Mesenchymal stem cell (in vitro differentiated cells and primary cell): ENCODE data around the gene SH3BGRL3.
"Not testable (repeated sequence)": the region's sequence is repeated elsewhere in the genome, so short reads cannot be mapped to it uniquely, and the experiment has no call there.

Experiments
- DNase-seq: peaks from one replicate; pipeline ENCODE4 v3.0.0-alpha.2; 2013
- H2AFZ ChIP-seq: one replicate; pipeline ENCODE4 v1.6.1; 2013; ENCODE audit warnings: low read depth, mild to moderate bottlenecking, control low read depth, inconsistent platforms, low read length, moderate library complexity
- H2AK5ac ChIP-seq: 2 replicates; pipeline ENCODE4 v1.6.1; 2013; ENCODE audit warnings: low read length, moderate library complexity, mild to moderate bottlenecking, inconsistent platforms; ENCODE audit not compliant: severe bottlenecking
- H2BK120ac ChIP-seq: one replicate; pipeline ENCODE4 v1.6.1; 2013; ENCODE audit warnings: low read depth, mild to moderate bottlenecking, inconsistent platforms, low read length, moderate library complexity
- H2BK12ac ChIP-seq, 2 experiments: one replicate each; pipeline ENCODE4 v1.6.1; 2013; ENCODE audit warnings: inconsistent platforms in 2 of 2, low read length in 2 of 2, mild to moderate bottlenecking in 2 of 2, moderate library complexity in 2 of 2, control low read depth in 1 of 2
- H2BK15ac ChIP-seq: one replicate; pipeline ENCODE4 v1.6.1; 2013; ENCODE audit warnings: mild to moderate bottlenecking, low read depth, inconsistent platforms; ENCODE audit not compliant: poor library complexity, severe bottlenecking
- H2BK5ac ChIP-seq: 2 replicates; pipeline ENCODE4 v1.6.1; 2013; ENCODE audit warnings: low read depth, mild to moderate bottlenecking, low read length, control low read depth, inconsistent platforms; ENCODE audit not compliant: poor library complexity, severe bottlenecking
- H3K14ac ChIP-seq, 2 experiments: one replicate each; pipeline ENCODE4 v1.6.1; 2013; ENCODE audit warnings: inconsistent platforms in 2 of 2, low read length in 2 of 2, control low read depth in 1 of 2, mild to moderate bottlenecking in 1 of 2, moderate library complexity in 1 of 2
- H3K18ac ChIP-seq, 2 experiments: one replicate each; pipeline ENCODE4 v1.6.1; 2013; ENCODE audit warnings: inconsistent platforms in 2 of 2, low read length in 2 of 2, control low read depth in 1 of 2, low read depth in 1 of 2, mild to moderate bottlenecking in 1 of 2
- H3K23ac ChIP-seq, 2 experiments: one replicate each; pipeline ENCODE4 v1.6.1; 2013; ENCODE audit warnings: inconsistent platforms in 2 of 2, low read length in 2 of 2, mild to moderate bottlenecking in 2 of 2, moderate library complexity in 2 of 2, control low read depth in 1 of 2
- H3K27ac ChIP-seq: 2 replicates; pipeline ENCODE4 v1.5.1; 2013; ENCODE audit warnings: mild to moderate bottlenecking, moderate library complexity, low read length, control low read depth, inconsistent platforms; ENCODE audit not compliant: poor library complexity, severe bottlenecking
- H3K27me3 ChIP-seq, 2 experiments: 2 replicates each; pipeline versions ENCODE4 v1.6.1 to v1.7.0; 2013; ENCODE audit warnings: low read length in 2 of 2, mild to moderate bottlenecking in 2 of 2, moderate library complexity in 2 of 2, control low read depth in 1 of 2, inconsistent platforms in 1 of 2; ENCODE audit not compliant: control insufficient read depth in 1 of 2, insufficient read depth in 1 of 2
- H3K36me3 ChIP-seq, 2 experiments: 2 replicates each; pipeline versions ENCODE4 v1.6.1 to v1.7.0; 2013; ENCODE audit warnings: low read length in 2 of 2, control low read depth in 1 of 2, inconsistent platforms in 1 of 2, low read depth in 1 of 2, mild to moderate bottlenecking in 1 of 2; ENCODE audit not compliant: insufficient read depth in 2 of 2, control insufficient read depth in 1 of 2
- H3K4ac ChIP-seq, 2 experiments: one replicate each; pipeline ENCODE4 v1.6.1; 2013; ENCODE audit warnings: inconsistent platforms in 2 of 2, low read length in 2 of 2, mild to moderate bottlenecking in 2 of 2, moderate library complexity in 2 of 2, control low read depth in 1 of 2, low read depth in 1 of 2
- H3K4me1 ChIP-seq: 2 replicates; pipeline ENCODE4 v1.6.1; 2013; ENCODE audit warnings: low read depth, low read length, control low read depth; ENCODE audit not compliant: control insufficient read depth, insufficient read depth
- H3K4me2 ChIP-seq: 2 replicates; pipeline ENCODE4 v1.6.1; 2013; ENCODE audit warnings: low read length, mild to moderate bottlenecking, inconsistent platforms; ENCODE audit not compliant: poor library complexity, severe bottlenecking
- H3K4me3 ChIP-seq, 2 experiments: 2 replicates each; pipeline versions ENCODE4 v1.5.1 to v1.7.0; 2013; ENCODE audit warnings: low read length in 2 of 2, mild to moderate bottlenecking in 2 of 2, control low read depth in 1 of 2, low read depth in 1 of 2; ENCODE audit not compliant: insufficient read depth in 1 of 2
- H3K79me1 ChIP-seq: replicated peaks from 2 replicates; pipeline ENCODE4 v1.6.1; 2013; ENCODE audit warnings: mild to moderate bottlenecking, control low read depth, low read length, inconsistent platforms; ENCODE audit not compliant: poor library complexity, severe bottlenecking
- H3K9ac ChIP-seq: 2 replicates; pipeline ENCODE4 v1.7.0; 2013; ENCODE audit warnings: mild to moderate bottlenecking, low read length, moderate library complexity
- H3K9me3 ChIP-seq: 2 replicates; pipeline ENCODE4 v1.7.0; 2013; ENCODE audit warnings: mild to moderate bottlenecking, low read length; ENCODE audit not compliant: control insufficient read depth
- H4K8ac ChIP-seq: one replicate; pipeline ENCODE4 v1.6.1; 2013; ENCODE audit warnings: inconsistent platforms, mild to moderate bottlenecking, low read length, moderate library complexity
- H4K91ac ChIP-seq: one replicate; pipeline ENCODE4 v1.6.1; 2013; ENCODE audit warnings: mild to moderate bottlenecking, low read length, inconsistent platforms
- WGBS: methylation state at CpG from one replicate; pipeline ENCODE4 v1.1.7; 2013; ENCODE audit warnings: mixed read lengths; 5-methylcytosine and 5-hydroxymethylcytosine counted together

The SH3BGRL3 gene

DNA sequence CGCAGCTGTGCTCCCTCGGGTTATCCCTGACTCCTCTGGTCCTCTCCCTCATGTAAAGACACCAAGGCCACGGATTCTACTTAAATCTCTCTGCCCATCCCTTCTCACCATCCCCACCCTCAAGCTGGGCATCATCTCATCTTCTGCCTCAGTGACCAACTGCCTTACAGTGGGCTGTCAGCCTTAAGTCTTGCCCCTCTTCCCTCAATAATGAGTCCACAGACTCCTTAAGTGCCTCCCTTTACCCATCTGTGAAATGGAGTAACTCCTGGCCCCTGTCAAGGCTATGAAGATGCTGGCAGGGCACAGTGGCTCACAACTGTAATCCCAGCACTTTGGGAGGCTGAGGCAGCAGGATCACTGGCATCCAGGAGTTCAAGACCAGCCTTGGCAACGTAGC is 12.1 kb downstream of the SH3BGRL3 start:
- no peak overlapping the region for H4K91ac ChIP-seq
- no peaks in the 10 kb centered on the region for H3K27me3 ChIP-seq
- H3K9ac ChIP-seq = no peak overlapping the region
- H3K36me3 ChIP-seq = peaks cover 20% of the 10 kb centered on the region in 2 experiments
- no peak overlapping the region for H3K14ac ChIP-seq
- H2BK5ac ChIP-seq = no peak overlapping the region
- H3K4ac ChIP-seq = no peak overlapping the region
- H3K23ac ChIP-seq = no peak overlapping the region
- H2BK15ac ChIP-seq = no peak overlapping the region
- H3K4me3 ChIP-seq = no peak overlapping the region
- no peak overlapping the region for H3K18ac ChIP-seq
- H2AFZ ChIP-seq = no peak overlapping the region
- 94% methylated on average over 4 of the region's 4 CpGs for WGBS
- H4K8ac ChIP-seq = no peak overlapping the region
- H3K9me3 ChIP-seq = no peaks in the 10 kb centered on the region
- H3K79me1 ChIP-seq = peaks cover 4% of the 10 kb centered on the region
- no peak overlapping the region for H2BK12ac ChIP-seq
- no peak overlapping the region for H3K4me2 ChIP-seq
- H2AK5ac ChIP-seq = peak overlapping the region; percentile 42
- H3K4me1 ChIP-seq = peaks cover 42% of the 10 kb centered on the region
- H3K27ac ChIP-seq = no peak overlapping the region
- no peak overlapping the region for H2BK120ac ChIP-seq
- no peak for DNase-seq

- WGBS = 97% methylated on average over 5 of the region's 5 CpGs
- not testable (repeated sequence) for H3K14ac ChIP-seq, H3K27me3 ChIP-seq, H3K27ac ChIP-seq, H2BK120ac ChIP-seq, H2BK5ac ChIP-seq, H3K4ac ChIP-seq, H2BK12ac ChIP-seq, H3K9me3 ChIP-seq, H3K4me2 ChIP-seq, H4K91ac ChIP-seq, H2AK5ac ChIP-seq, H3K4me3 ChIP-seq, H3K9ac ChIP-seq, H3K23ac ChIP-seq, DNase-seq, H4K8ac ChIP-seq, H2AFZ ChIP-seq, H2BK15ac ChIP-seq, H3K79me1 ChIP-seq, H3K18ac ChIP-seq
- Histone ChIP-seq H3K36me3 (peaks cover 22 to 28% of the 10 kb centered on the region in 2 experiments), H3K4me1 (peaks cover 38% of the 10 kb centered on the region)
Measured at GRCh38 chr1:26292735-26293134, 12.8 kb downstream of the SH3BGRL3 start.

GRCh38 chr1:26293911-26294463 is 14.1 kb downstream of the SH3BGRL3 start:
- H3K27me3 ChIP-seq = no peaks in the 10 kb centered on the region
- no peak overlapping the region for H4K91ac ChIP-seq
- H3K4me3 ChIP-seq = no peak overlapping the region
- H2BK5ac ChIP-seq = no peak overlapping the region
- no peaks in the 10 kb centered on the region for H3K9me3 ChIP-seq
- no peak for DNase-seq
- no peak overlapping the region for H3K14ac ChIP-seq
- no peak overlapping the region for H2AFZ ChIP-seq
- H3K18ac ChIP-seq = no peak overlapping the region
- H3K27ac ChIP-seq = no peak overlapping the region
- 83% methylated on average over 11 of the region's 11 CpGs for WGBS
- H3K4ac ChIP-seq = no peak overlapping the region
- no peak overlapping the region for H3K23ac ChIP-seq
- H2BK12ac ChIP-seq = no peak overlapping the region
- peaks cover 4% of the 10 kb centered on the region for H3K79me1 ChIP-seq
- peaks cover 32% of the 10 kb centered on the region for H3K4me1 ChIP-seq
- no peak overlapping the region for H2BK120ac ChIP-seq
- H4K8ac ChIP-seq = no peak overlapping the region
- H3K9ac ChIP-seq = no peak overlapping the region
- no peak overlapping the region for H3K4me2 ChIP-seq
- H3K36me3 ChIP-seq = peaks cover 22 to 30% of the 10 kb centered on the region in 2 experiments
- H2AK5ac ChIP-seq = no peak overlapping the region
- H2BK15ac ChIP-seq = no peak overlapping the region

DNA sequence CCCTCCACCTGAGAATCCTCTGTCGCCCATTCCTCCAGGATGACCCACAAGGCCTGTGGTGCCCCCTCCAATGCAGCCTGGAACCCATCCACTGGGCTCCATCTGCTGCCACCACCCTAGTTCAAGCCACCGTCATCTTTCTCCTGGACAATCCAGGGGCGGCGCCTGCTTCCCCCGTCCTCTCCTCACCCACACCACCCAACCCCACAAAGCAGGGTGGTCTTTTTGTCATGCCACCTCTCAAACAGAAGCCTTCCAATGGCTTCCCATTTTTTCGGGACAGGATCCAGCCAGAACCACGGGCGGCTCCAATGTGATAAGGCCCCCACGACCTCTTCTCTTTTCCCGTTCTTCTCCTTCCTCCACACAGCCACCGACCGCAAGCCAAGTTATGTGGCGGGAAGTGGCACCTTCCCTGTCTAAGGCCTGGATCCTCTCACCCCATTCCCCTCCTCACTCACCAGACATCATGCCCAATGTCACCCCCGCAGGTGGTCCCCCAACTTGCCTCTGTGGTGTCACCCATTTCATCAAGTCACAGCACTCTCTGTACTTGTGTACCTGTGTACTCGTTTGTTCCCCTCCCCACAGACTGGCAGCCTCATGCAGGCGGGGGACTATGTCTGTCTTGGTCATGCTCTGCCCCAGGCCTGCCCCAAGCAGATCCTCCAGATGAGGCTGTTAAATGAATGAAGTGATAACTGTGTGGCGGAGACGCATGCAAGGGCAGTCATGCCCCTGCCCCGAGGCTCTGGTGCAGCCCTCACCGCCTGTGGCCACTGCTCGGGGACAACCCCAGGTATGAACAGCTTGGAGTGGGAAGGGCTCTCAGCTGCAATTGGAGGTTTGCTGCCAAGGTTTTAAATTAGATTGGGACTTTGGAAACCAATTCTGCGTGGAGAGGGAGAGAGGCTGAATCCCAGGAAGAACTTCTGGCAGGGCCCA is 15.6 kb downstream of the SH3BGRL3 start:
- Histone ChIP-seq H3K79me1 (peaks cover 8% of the 10 kb centered on the region), H4K91ac (no peak overlapping the region), H3K4ac (no peak overlapping the region), H2AK5ac (no peak overlapping the region), H2BK12ac (no peak overlapping the region), H3K23ac (no peak overlapping the region), H2BK120ac (no peak overlapping the region), H3K27me3 (no peaks in the 10 kb centered on the region), H3K4me1 (peaks cover 17% of the 10 kb centered on the region), H3K14ac (no peak overlapping the region), H3K9me3 (no peaks in the 10 kb centered on the region), H3K36me3 (peaks cover 22 to 30% of the 10 kb centered on the region in 2 experiments), H3K9ac (no peak overlapping the region), H3K4me2 (no peak overlapping the region), H2BK15ac (no peak overlapping the region), H4K8ac (no peak overlapping the region), H3K4me3 (no peak overlapping the region), H2BK5ac (no peak overlapping the region), H2AFZ (no peak overlapping the region), H3K27ac (no peak overlapping the region), H3K18ac (no peak overlapping the region)
- DNase-seq = no peak
- WGBS = 92% methylated on average over 22 of the region's 22 CpGs
